Fibroblast of skin of right quadriceps (primary cell): ENCODE measurements around the gene BANP.
"Not testable (repeated sequence)": the region's sequence is repeated elsewhere in the genome, so short reads cannot be mapped to it uniquely, and the experiment has no call there.

Experiments used
- DNase-seq: peaks from one replicate; pipeline ENCODE4 v3.0.0-alpha.2; 2013

Gene BANP

DNA sequence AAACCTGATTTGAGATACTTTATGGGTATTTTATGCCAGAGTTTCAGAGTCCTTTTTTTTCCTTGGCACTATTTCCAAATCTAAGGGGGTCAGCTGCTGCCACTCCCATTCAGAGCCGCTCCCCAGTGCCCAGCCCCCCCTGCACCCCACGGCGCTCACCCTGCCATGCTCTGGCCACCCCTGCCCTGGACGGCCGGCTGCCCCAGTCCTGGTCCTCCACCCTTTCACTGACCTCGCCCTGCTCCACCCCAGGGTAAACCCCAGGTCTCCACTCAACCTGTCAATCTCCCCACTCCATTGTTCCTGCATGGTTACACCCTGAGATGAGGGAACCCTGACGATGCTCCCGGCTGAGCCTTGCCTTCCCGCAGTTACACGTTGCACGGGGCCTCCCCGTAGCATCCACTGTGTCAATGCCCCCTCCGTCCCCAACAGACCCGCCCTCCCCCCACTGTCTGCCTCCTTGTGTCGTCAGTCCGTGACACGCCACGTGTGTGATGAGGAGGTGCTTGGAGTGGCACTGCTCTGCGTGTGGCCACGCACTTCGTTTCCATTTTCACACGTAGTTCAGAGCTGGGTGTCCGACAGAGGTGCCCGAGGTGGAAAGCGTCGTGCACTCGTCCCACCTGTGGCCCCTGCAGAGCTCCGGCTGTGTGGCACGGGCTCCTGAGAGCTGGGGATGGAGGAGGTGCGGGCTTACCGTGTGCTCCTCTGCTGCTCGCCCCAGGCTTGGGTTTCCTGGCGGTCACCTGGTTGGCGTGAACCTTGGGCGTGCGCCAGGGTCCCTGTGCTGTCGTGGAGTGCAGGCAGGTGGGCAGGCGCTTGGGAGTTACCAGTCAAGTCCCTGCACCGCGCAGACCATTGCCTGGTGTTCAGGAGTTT is 116.5 kb downstream of the BANP start:
- no peak for DNase-seq

DNA sequence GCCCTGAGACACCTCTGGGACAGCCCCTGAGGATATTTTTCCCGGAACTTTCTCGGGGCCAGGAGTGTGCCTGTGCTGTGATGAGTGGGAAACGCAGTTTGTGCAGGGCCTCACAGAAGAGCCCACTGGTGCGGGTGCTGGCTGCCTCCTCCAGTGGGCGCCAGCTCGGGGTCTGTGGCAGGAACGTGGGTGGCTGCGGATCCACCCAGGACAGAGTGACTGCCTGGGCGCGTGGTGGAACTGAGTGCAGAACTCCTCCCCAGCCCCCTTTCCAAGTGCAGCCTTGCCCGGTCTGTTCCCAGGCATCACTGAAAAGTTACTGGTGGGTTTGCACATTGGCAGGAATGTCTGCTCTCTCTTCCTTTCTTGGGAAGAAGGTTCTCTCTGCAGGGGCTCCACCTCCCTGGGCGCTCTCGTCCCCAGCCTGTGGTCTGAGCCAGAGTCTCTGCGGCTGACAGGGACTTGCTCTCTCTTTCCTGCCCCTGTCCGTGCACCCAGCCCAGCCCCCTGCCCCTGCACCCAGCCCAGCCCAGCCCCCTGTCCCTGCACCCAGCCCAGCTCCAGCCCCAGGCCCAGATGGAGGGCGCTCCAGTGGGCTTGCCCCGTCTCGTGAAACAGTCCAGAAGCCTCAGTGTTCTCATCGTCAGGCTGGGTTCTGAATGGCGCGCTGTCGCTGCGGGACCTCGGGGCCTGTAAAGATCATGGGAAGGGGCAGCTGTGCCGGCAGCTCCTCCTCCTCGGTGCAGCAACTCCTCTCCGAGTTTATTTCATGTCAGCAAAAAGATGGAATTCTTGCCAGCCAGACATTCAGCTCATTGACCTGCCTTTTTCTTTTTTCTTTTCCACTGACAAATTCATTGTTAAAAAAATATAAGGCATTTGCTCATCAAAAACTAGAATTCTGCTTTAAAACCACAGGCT is 117.5 kb downstream of the BANP start:
- DNase-seq: no peak

DNA sequence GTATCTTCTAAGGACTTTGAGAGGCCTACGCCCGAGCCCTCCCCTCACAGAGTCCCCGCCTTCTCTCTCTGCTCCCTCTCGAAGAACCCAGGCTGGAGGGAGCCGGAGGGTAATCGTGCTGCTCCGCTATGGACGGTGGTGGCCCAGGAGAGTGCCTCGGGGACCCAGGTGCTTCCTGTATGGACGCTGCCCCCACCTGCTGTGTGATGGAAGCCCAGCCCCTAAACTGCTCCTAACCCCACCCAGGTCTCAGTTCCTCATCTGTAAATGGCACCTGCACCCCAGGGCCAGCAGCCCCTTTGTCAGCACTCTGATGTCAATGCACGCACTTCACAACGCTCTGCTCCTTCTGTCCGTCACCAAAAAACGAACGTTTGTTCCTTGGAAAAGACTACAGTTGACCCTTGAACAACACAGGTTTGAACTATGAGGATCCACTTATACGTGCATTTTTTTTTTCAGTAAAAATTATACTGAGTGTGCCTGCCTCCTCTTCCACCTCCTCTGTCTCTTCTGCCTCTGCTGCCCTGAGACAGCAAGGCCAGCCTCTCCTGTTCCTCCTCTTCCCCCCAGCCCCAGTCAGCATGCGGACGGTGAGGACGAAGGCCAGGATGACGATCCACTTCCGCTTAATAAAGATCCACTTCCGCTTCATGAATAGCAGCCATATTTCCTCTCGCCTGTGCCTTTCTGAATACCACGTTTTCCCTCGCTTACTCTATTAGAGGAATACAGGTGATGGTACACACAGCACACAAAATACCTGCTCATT is 118.3 kb downstream of the BANP start:
- DNase-seq: no peak

GRCh38 chr16:88070341-88070740 is 119.1 kb downstream of the BANP start:
- no peak for DNase-seq

DNA sequence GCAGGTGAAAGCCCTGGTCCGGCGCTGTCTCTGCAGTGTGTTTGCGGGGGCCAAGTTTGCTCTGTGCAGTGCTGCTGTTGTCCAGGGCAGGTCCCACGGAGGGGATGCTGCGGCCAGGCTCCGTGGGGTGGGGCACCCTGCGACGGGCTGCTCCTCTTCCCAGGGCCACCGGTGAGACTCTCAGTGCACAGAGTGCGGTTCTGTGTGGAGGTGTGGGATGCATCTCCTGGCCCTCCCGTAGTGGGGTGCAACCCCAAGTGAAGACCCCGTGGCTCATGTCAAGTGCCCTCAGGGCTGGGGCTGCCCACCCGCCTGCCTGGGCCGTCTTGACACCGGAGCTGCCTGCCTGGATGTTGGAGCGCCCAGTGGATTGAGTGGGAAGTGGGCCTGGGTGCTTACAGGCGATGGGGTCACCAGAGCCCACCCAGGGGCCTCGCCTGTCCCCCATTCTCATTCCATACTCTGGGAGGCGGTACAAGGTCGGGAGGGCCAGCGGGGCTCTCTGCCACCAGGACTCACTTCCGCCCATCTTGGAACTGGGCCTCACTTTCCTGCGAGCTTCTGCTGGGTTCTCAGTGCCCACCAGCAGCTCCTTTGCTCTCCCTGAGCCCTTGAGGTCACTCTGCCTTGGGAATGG is 119.9 kb downstream of the BANP start:
- DNase-seq: no peak

DNA sequence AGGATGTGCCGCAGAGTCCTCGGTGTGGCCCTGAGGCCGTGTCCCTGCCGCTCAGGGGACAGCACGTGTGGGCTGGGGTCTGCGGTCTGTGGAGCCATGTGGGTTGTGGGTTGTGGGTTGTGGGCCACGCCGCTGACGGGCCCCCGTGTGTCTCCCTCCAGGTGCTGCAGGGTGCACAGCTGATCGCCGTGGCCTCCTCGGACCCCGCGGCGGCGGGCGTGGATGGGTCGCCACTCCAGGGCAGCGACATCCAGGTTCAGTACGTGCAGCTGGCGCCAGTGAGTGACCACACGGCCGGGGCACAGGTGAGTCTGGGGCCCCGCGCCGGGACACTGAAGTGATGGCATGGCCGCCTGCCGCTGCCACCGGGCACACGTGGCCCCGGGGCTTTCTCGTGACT is 120.7 kb downstream of the BANP start:
- no peak for DNase-seq

GRCh38 chr16:88072571-88073001 is 121.4 kb downstream of the BANP start:
- DNase-seq: no peak

- no peak for DNase-seq
Observed at GRCh38 chr16:88073201-88073721, 122.0 kb downstream of the BANP start.

DNA sequence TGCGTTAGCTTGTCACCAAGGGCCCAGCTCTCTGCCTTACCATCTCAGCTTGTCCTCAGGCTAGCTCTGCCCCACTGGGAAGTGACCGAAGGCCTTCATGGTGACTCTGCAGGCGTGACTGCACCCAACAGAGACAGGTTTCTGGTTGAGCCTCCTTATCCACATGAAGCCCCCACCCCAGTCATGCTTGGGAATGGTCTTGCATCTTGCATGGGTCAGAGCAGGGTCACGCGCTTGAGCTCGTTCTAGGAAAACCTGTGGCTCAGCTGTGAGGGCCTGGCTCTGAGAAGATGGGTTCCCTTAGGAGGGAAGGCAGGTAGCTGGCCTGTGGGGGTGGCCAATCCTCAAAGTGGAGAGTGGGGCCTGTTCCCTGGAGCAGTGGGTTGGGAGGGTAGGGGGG is 122.8 kb downstream of the BANP start:
- DNase-seq: no peak

- no peak for DNase-seq
Observed at GRCh38 chr16:88076211-88076931, 125.1 kb downstream of the BANP start.

DNA sequence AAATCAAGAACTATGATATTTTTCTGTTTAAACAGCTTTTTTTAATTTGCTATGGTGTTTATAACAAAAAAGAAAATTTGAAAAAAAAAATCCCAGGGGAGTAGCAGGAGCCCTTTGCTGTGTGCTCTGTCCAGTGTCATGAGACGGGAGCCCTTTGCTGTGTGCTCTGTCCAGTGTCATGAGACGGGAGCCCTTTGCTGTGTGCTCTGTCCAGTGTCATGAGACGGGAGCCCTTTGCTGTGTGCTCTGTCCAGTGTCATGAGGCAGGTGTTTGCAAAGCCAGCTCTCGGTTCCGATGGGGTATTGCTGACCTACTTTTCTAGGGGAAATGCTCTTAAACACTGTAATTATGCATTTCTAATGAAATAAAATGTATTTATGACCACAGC is 125.7 kb downstream of the BANP start:
- DNase-seq: not testable (repeated sequence)

DNA sequence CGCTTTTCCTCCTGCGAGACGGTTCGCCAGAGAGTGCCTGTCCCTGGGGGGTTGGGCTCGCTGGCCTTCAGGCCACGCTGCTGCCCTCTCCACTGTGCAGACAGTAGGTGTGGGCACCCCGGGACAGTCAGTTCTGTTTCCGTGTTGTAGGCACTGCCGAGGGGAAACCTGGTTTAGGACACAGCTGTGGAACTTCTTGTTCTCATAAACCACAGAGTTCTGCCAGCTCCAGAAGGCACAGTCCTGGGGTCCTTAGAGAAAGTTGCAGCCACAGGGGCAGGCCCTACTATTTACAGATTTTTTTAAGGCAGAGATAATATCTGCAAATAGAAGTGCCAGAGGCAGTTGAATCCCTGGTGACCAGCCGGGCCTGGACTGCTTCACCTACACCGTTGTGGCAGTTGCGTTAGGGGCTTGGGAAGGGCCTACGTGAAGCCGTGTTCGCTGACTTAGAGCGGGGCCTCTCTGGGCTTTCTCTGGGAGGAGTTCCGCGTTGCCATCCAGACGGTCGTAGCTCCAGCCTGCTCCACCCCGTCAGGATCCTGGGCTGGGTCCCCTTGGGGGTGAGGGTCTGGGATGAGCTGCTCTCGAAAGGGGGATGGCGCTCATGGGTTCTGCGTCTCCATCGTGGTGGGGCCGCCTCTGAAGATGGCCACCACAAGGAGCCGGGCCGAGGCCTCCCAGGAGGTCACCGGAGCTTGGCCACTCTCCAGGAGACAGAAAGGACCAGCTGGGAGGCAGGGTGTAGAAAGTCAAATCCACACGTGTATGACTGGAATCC is 126.3 kb downstream of the BANP start:
- DNase-seq: no peak

- DNase-seq: no peak
Observed at GRCh38 chr16:88078111-88078775, 127.0 kb downstream of the BANP start.

- DNase-seq: no peak
Observed at GRCh38 chr16:88083582-88083981, 132.3 kb downstream of the BANP start.

- DNase-seq: peak; percentile 17
Observed at GRCh38 chr16:88084881-88085280, 133.6 kb downstream of the BANP start.

DNA sequence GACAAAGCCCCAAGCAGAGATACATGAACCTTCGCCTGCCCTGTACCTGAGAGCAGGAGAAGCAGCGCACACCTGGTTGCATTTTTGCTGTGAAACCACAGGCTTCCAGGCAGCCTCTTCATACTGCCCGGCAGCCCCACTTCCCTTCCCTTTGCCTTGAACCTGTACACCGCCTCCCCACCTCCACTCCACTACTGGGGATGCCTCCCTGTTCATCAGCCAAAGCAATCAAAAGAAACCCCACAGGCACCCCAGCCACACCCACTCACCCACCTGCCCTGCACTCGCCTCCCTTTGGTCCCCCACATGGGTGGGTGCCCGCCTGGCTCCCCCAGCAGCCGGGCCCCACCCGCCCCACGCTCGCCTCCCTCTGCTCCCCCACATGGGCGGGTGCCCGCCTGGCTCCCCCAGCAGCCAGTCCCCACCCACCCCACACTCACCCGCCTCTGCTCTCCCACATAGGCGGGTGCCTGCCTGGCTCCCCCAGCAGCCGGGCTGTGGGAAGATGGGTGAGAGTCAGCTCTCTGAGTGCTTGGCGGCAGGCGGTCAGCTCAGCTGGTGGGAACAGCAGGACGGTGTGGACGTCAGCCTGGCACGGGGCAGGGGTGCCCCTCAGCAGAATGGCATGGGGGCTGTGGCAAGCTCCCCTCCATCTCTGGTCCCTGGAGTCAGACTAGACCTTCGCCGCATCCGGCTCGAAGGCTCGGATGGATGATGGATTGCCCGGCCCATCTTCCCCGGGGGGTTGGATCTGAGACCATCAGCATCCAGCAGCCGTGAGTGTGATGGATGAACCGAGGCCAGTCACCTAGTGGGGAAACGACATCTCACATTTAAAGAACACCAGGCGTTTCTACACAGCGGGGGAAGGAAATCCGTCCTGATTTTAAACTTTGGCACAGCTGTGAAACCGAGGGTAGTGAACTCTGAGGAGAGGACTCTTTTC is 135.6 kb downstream of the BANP start:
- no peak for DNase-seq

- DNase-seq: no peak
Observed at GRCh38 chr16:88087517-88087877, 136.3 kb downstream of the BANP start.

DNA sequence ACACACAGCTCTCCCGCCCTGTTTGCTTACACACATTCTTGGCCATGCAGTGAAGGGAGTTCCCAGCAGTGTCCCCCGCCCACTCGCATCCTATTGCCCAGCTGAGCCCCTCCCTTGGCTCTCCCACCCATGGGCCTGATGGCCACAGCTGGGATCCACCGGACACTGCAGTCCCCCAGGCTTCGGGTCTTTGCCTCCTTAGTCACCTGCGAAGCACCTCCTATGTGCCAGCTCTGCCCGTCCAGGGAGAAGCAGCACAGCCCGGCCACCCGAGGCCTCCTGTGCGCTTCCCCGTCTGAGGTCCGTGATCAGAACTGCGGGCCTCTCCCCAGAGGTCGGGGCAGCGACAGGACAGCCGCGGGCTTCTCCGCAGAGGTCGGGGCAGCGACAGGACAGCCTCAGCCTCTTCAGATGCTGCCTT is 136.9 kb downstream of the BANP start:
- no peak for DNase-seq

DNA sequence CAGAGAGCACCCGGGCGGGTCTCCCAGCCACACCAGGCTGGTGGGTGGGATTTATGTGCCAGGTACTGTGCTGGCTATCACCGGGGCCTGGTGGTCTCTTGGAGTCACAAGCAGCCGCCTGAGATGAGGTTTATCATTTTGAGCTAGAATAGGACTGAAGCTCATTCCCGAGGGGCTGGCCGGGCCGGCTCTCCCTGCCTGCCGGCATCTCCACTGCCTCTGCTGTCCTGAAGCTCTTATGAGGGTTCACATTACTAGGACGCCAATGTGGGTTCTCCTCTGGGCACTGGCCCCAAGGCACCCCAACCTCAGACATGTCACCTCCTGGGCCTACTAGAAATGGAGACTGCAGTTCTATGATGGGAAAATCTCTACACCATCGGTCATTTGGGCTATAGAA is 137.4 kb downstream of the BANP start:
- DNase-seq: not testable (repeated sequence)
